GM12878 (cell line): ENCODE results near the gene DYNC1I1. TPM values are rescaled to one million over a fixed set of nuclear protein-coding genes. Genes with fewer than 3 reads are reported as not detected.

ENCODE experiments used
- ATAC-seq: fragments of 200-7000 bp; cut with Tn5 transposase; 3 replicates; pipeline ENCODE4 v1.9.1; 2020; ENCODE audit warnings: mild to moderate bottlenecking, moderate library complexity
- BruUV-seq: library from RNA; stranded (reverse); fragments of 400-500 nt; replicated peaks from 2 replicates; lab custom pipeline; 2021; lab: Mats Ljungman, UMichigan
- CTCF ChIA-PET: fragments of 300-600 bp; sonication (Branson Sonifier 250); formaldehyde crosslinking; extraction: SDS; loops from one replicate; lab custom pipeline; 2021; ENCODE audit warnings: inconsistent platforms; lab: Yijun Ruan, JAX
- POLR2A ChIA-PET: fragments of 350-600 bp; formaldehyde crosslinking; extraction: SDS; loops from one replicate; lab custom pipeline; 2021; ENCODE audit warnings: inconsistent platforms; lab: Charles Lee
- RAD21 ChIA-PET: fragments of 300-600 bp; sonication (Branson Sonifier 250); formaldehyde crosslinking; loops from one replicate; lab custom pipeline; 2023; ENCODE audit warnings: antibody characterized with exemption; ENCODE audit not compliant: unreplicated experiment; lab: Charles Lee
- SMC1A ChIA-PET: fragments of 300-600 bp; sonication (Branson Sonifier 250); formaldehyde crosslinking; loops from one replicate; lab custom pipeline; 2023; ENCODE audit not compliant: unreplicated experiment, uncharacterized antibody; lab: Charles Lee
- DNase-seq: peaks from one replicate; pipeline ENCODE4 v3.0.0-alpha.2; 2011; ENCODE audit warnings: low read depth, low spot score
- FAIRE-seq: peaks from 3 replicates; lab custom pipeline; 2011; peaks lifted over from hg19 to GRCh38; lab: Jason Lieb, UNC
- H2AFZ ChIP-seq: 2 replicates; pipeline ENCODE4 v1.6.0; 2011; ENCODE audit warnings: low read depth, low read length, control low read depth; ENCODE audit not compliant: control insufficient read depth
- H3K27ac ChIP-seq: 2 replicates; pipeline ENCODE4 v1.5.1; 2011; ENCODE audit warnings: control low read depth; ENCODE audit not compliant: control insufficient read depth, insufficient read depth
- H3K27me3 ChIP-seq, 2 experiments: replicated peaks in 1 of 2; 2 replicates each; pipeline versions ENCODE4 v1.6.0 to v1.6.1; 2011; ENCODE audit warnings: low read length in 1 of 2; ENCODE audit not compliant: control insufficient read depth in 2 of 2, insufficient read depth in 2 of 2
- H3K36me3 ChIP-seq, 2 experiments: 2 replicates each; pipeline ENCODE4 v1.5.1; 2011; ENCODE audit warnings: low read length in 1 of 2; ENCODE audit not compliant: control insufficient read depth in 2 of 2, insufficient read depth in 2 of 2
- H3K4me1 ChIP-seq: 2 replicates; pipeline ENCODE4 v1.6.1; 2011; ENCODE audit warnings: mild to moderate bottlenecking, low read length, moderate library complexity, mixed read lengths; ENCODE audit not compliant: control insufficient read depth, insufficient read depth
- H3K4me2 ChIP-seq: 2 replicates; pipeline ENCODE4 v1.6.0; 2011; ENCODE audit warnings: control low read depth; ENCODE audit not compliant: control insufficient read depth, insufficient read depth
- H3K4me3 ChIP-seq: fragments of 200-600 bp; sonication (generic); 2 replicates; pipeline ENCODE4 v1.5.1; 2016
- H3K79me2 ChIP-seq: 2 replicates; pipeline ENCODE4 v1.6.0; 2011; ENCODE audit warnings: low read length; ENCODE audit not compliant: control insufficient read depth, insufficient read depth
- H3K9ac ChIP-seq: 2 replicates; pipeline ENCODE4 v1.8.0; 2011; ENCODE audit warnings: low read length, control low read depth, mixed read lengths; ENCODE audit not compliant: control insufficient read depth, insufficient read depth
- H3K9me3 ChIP-seq: replicated peaks from 3 replicates; pipeline ENCODE4 v1.5.1; 2011; ENCODE audit warnings: mild to moderate bottlenecking, low read length; ENCODE audit not compliant: control insufficient read depth, insufficient read depth
- H4K20me1 ChIP-seq: 2 replicates; pipeline ENCODE4 v1.6.0; 2011; ENCODE audit not compliant: control insufficient read depth, insufficient read depth
- E2F4 ChIP-seq: IDR thresholded peaks from 2 replicates; pipeline ENCODE4 v1.6.1; 2012; ENCODE audit warnings: low read depth, low read length, improper control_type of control experiment
- NR2F1 ChIP-seq: fragments of 450-650 bp; conservative IDR thresholded peaks from 2 replicates; pipeline ENCODE4 v1.6.1; 2017; ENCODE audit warnings: mild to moderate bottlenecking
- ZBTB4 ChIP-seq: fragments of 450-650 bp; formaldehyde crosslinking; IDR thresholded peaks from 2 replicates; pipeline ENCODE4 v1.4.0; 2022; ENCODE audit warnings: mild to moderate bottlenecking, moderate library complexity
- WGBS: methylation state at CpG from one replicate; pipeline ENCODE4 v1.1.6; 2016; ENCODE audit warnings: low lambda C conversion rate; ENCODE audit not compliant: insufficient replicate concordance, insufficient coverage; ENCODE audit errors: missing lambda C conversion rate; 5-methylcytosine and 5-hydroxymethylcytosine counted together
- in situ Hi-C: fragments of 300-500 bp; cut with MboI; formaldehyde crosslinking; loops from 9 replicates; pipeline ENCODE4 v1.14.3; 2018; ENCODE audit warnings: mixed read lengths
- intact Hi-C: fragments of 100-400 bp; cut with micrococcal nuclease; formaldehyde crosslinking; loops from one replicate; pipeline ENCODE4 v1.14.2; 2022; ENCODE audit not compliant: unreplicated experiment
- polyA plus RNA-seq, 11 experiments: library from polyadenylated mRNA; depleted of rRNA in 4 of 11; unstranded in 6 of 11; stranded (reverse) in 5 of 11; fragments of >200 nt; fragmentation: Nextera tagmentation in 4 of 11; fragmentation: Illumina TruSeq in 1 of 11; extraction: Ambion mirVana in 4 of 11; extraction: Trizol in 1 of 11; gene quantifications; 1 replicate in 1 of 11; 2 replicates in 10 of 11; pipeline versions ENCODE4 v1.2.1 to v1.2.3, GENCODE V29; 2011 to 2016; ENCODE audit warnings: inconsistent platforms in 2 of 11, missing spikeins in 2 of 11, low read depth in 1 of 11
- total RNA-seq, 4 experiments: library from RNA; depleted of rRNA in 3 of 4; stranded (reverse); fragments of >200 nt in 3 of 4; fragmentation: Illumina TruSeq in 1 of 4; extraction: Trizol in 1 of 4; gene quantifications; 2 replicates each; pipeline versions ENCODE4 v1.2.1 to v1.2.3, GENCODE V29; 2013 to 2021

The DYNC1I1 gene
- total and polyA plus RNA-seq, 10 of the 15 experiments (the other 5 are each of a cell fraction or from before 2014, with no cell fraction given) = 0.05 to 0.91 (median 0.14) TPM; not detected in 3

- RAD21 ChIA-PET = no interaction called here
- FAIRE-seq = no peak
- no peaks in the 10 kb centered on the region; a peak in 2 of 4 replicates for H3K36me3 ChIP-seq
These were observed 346.2 kb downstream of the DYNC1I1 start for GRCh38 chr7:96118449-96119001.

More at GRCh38 chr7:96118449-96119001, 346.2 kb downstream of the DYNC1I1 start:
- ChIA-PET SMC1A (no interaction called here), CTCF (no interaction called here), POLR2A (interaction anchor here (0.7 kb wide), 1 partner anchor 591 kb away, joined by 4 read pairs; the partner anchor contains the start of gene SEM1)
- H3K9ac ChIP-seq = no peak overlapping the region
- H4K20me1 ChIP-seq = no peaks in the 10 kb centered on the region
- no peak for ATAC-seq
- H3K79me2 ChIP-seq = no peaks in the 10 kb centered on the region
- intact Hi-C loops = no loop called here
- in situ Hi-C loops = no loop called here
- no TSS peak for BruUV-seq
- DNase-seq = no peak
- no peaks in the 10 kb centered on the region for H3K4me1 ChIP-seq
- H3K4me3 ChIP-seq = no peak overlapping the region
- no peaks in the 10 kb centered on the region for H3K9me3 ChIP-seq
- no peak overlapping the region for H3K4me2 ChIP-seq
- TF ChIP-seq NR2F1 (no peak), E2F4 (no peak), ZBTB4 (CRISPR knock-in tag) (no peak)
- H2AFZ ChIP-seq = no peak overlapping the region
- WGBS = 85% methylated on average over 13 of the region's 13 CpGs
- no peaks in the 10 kb centered on the region for H3K27me3 ChIP-seq
- no peak overlapping the region for H3K27ac ChIP-seq
